SIG-M5 (cell line): ENCODE measurements around the gene MAPK9.

Source experiments
- DNase-seq: peaks from one replicate; lab custom pipeline; 2025; lab: John Stamatoyannopoulos, UW

The MAPK9 gene

GRCh38 chr5:180291943-180292831 lies at the start of gene MAPK9:
Gene MAPK9 (minus strand): TSS chr5:180292083. CDS start chr5:180280561, 11,522 bp downstream.
- DNase-seq = no peak

- no peak for DNase-seq
Measured at GRCh38 chr5:180341595-180341994, 49.7 kb upstream of the MAPK9 start.

GRCh38 chr5:180340856-180341255 lies 49.0 kb upstream of the MAPK9 start:
- no peak for DNase-seq

- no peak for DNase-seq
Measured at GRCh38 chr5:180339583-180340183, 47.8 kb upstream of the MAPK9 start.

GRCh38 chr5:180338001-180338707 lies 46.3 kb upstream of the MAPK9 start:
- no peak for DNase-seq

GRCh38 chr5:180336234-180337020 lies 44.5 kb upstream of the MAPK9 start:
- DNase-seq = no peak

GRCh38 chr5:180335614-180336233 lies 43.8 kb upstream of the MAPK9 start:
- DNase-seq = no peak

- DNase-seq = no peak
Measured at GRCh38 chr5:180334751-180335613, 43.1 kb upstream of the MAPK9 start.

- DNase-seq = no peak
Measured at GRCh38 chr5:180334176-180334575, 42.3 kb upstream of the MAPK9 start.

GRCh38 chr5:180333661-180334060 lies 41.8 kb upstream of the MAPK9 start:
- no peak for DNase-seq

- no peak for DNase-seq
Measured at GRCh38 chr5:180332861-180333260, 41.0 kb upstream of the MAPK9 start.

GRCh38 chr5:180332051-180332517 lies 40.2 kb upstream of the MAPK9 start:
- no peak for DNase-seq

GRCh38 chr5:180331647-180331950 lies 39.7 kb upstream of the MAPK9 start:
- no peak for DNase-seq

- no peak for DNase-seq
Measured at GRCh38 chr5:180330810-180331646, 39.1 kb upstream of the MAPK9 start.

- DNase-seq = no peak
Measured at GRCh38 chr5:180330270-180330648, 38.4 kb upstream of the MAPK9 start.

GRCh38 chr5:180329606-180330269 lies 37.9 kb upstream of the MAPK9 start:
- no peak for DNase-seq

- no peak for DNase-seq
Measured at GRCh38 chr5:180329138-180329435, 37.2 kb upstream of the MAPK9 start.

- peak; percentile 18 for DNase-seq
Measured at GRCh38 chr5:180328296-180329137, 36.6 kb upstream of the MAPK9 start.
